ENCODE measurements around the gene TCN1.

TCN1 gene

GRCh38 chr11:59810911-59811259, 55.4 kb downstream of the TCN1 start:
- no peaks in the 10 kb centered on the region for H3K27me3 ChIP-seq (ENCODE audit: insufficient read depth, poor library complexity, severe bottlenecking)
- peak overlapping the region; percentile 83 for H3K27ac ChIP-seq (replicated peaks)
- H3K4me3 ChIP-seq (replicated peaks; ENCODE audit: insufficient read depth, low read length): peak overlapping the region; percentile 95
- no peak for TF ChIP-seq CTCF (IDR thresholded peaks at IDR 0.05; ENCODE audit: insufficient read depth, low read length)
- no peak for TF ChIP-seq SPI1 (IDR thresholded peaks at IDR 0.05; ENCODE audit: borderline replicate concordance, low read depth)
- TF ChIP-seq GABPA (IDR thresholded peaks at IDR 0.05; ENCODE audit: low read depth): no peak
- TF ChIP-seq POLR2AphosphoS5 (IDR thresholded peaks at IDR 0.05; ENCODE audit: low read depth): no peak
- no peak for DNase-seq (ENCODE audit: low read depth in 1 of 2, low spot score in 1 of 2)

GRCh38 chr11:59810189-59810910, 55.9 kb downstream of the TCN1 start, which contains the start of gene MRPL16:
MRPL16 (minus strand) TSS chr11:59810778; CDS start chr11:59810658, 120 bp downstream.
- H3K4me3 ChIP-seq (replicated peaks; ENCODE audit: insufficient read depth, low read length): peak within 1 kb of the TSS; percentile 95
- H3K27me3 ChIP-seq (ENCODE audit: insufficient read depth, poor library complexity, severe bottlenecking): no peaks in the 10 kb centered on the region
- TF ChIP-seq POLR2AphosphoS5 (IDR thresholded peaks at IDR 0.05; ENCODE audit: low read depth) (peak; percentile 79), CTCF (IDR thresholded peaks at IDR 0.05; ENCODE audit: insufficient read depth, low read length) (no peak), GABPA (IDR thresholded peaks at IDR 0.05; ENCODE audit: low read depth) (peak; percentile 100), REST (IDR thresholded peaks at IDR 0.05; ENCODE audit: insufficient replicate concordance, low read depth) (peak; percentile 73)
- DNase-seq (ENCODE audit: low read depth in 1 of 2, low spot score in 1 of 2): peak; percentile 90 to 93
- H3K27ac ChIP-seq (replicated peaks): peak within 1 kb of the TSS; percentile 83

- TF ChIP-seq GABPA (IDR thresholded peaks at IDR 0.05; ENCODE audit: low read depth) (no peak), SPI1 (IDR thresholded peaks at IDR 0.05; ENCODE audit: borderline replicate concordance, low read depth) (no peak), CTCF (IDR thresholded peaks at IDR 0.05; ENCODE audit: insufficient read depth, low read length) (no peak), REST (IDR thresholded peaks at IDR 0.05; ENCODE audit: insufficient replicate concordance, low read depth) (no peak), POLR2AphosphoS5 (IDR thresholded peaks at IDR 0.05; ENCODE audit: low read depth) (no peak)
Observed at GRCh38 chr11:59807047-59807610, 59.2 kb downstream of the TCN1 start.

More at GRCh38 chr11:59807047-59807610, 59.2 kb downstream of the TCN1 start:
- no peak for DNase-seq (ENCODE audit: low read depth in 1 of 2, low spot score in 1 of 2)
- Histone ChIP-seq H3K27ac (replicated peaks) (no peak overlapping the region), H3K4me3 (replicated peaks; ENCODE audit: insufficient read depth, low read length) (no peak overlapping the region), H3K27me3 (ENCODE audit: insufficient read depth, poor library complexity, severe bottlenecking) (no peaks in the 10 kb centered on the region)
